ENCODE measurements around the gene MAML1.

GRCh38 chr5:179801304-179802206 lies 68.9 kb downstream of the MAML1 start:
- TF ChIP-seq CTCF (IDR thresholded peaks at IDR 0.05), result peak; percentile 52 to 87 (median 77)
- peak in 1 of 3 donors; percentile 9 for TF ChIP-seq POLR2A (IDR thresholded peaks at IDR 0.05)

Data from body of pancreas (tissue), 4 donors.